ENCODE results near the gene OR51I1. TPM values are rescaled to one million over a fixed set of nuclear protein-coding genes. Genes with fewer than 3 reads are reported as not detected.

OR51I1 gene
- total RNA-seq, 1 donor from 2014 or later = not detected

Other genes starting within 250 kb of the OR51I1 start
- not detected for gene OR51V1, start 240.8 kb downstream of the OR51I1 start, total RNA-seq
- gene HBB, start 214.4 kb downstream of the OR51I1 start, total RNA-seq = 552 TPM
- not detected for gene HBD, start 207.0 kb downstream of the OR51I1 start, total RNA-seq
- gene HBG1, start 191.7 kb downstream of the OR51I1 start, total RNA-seq = 2.0 TPM
- 2,646 TPM for gene HBG2, start 186.7 kb downstream of the OR51I1 start, total RNA-seq
- 15.1 TPM for gene HBE1, start 171.6 kb downstream of the OR51I1 start, total RNA-seq
- 0.41 TPM for gene OR51B4, start 139.6 kb downstream of the OR51I1 start, total RNA-seq
- gene OR51B2, start 117.2 kb downstream of the OR51I1 start, total RNA-seq = 0.41 TPM
- 0.82 TPM for gene OR51B5, start 98.0 kb downstream of the OR51I1 start, total RNA-seq
- not detected for gene OR51B6, start 90.0 kb downstream of the OR51I1 start, total RNA-seq
- not detected for gene OR51M1, start 57.7 kb downstream of the OR51I1 start, total RNA-seq
- gene OR51Q1, start 19.4 kb downstream of the OR51I1 start, total RNA-seq = not detected
- not detected for gene OR51I2, start 7.8 kb upstream of the OR51I1 start, total RNA-seq
- gene OR52D1, start 47.2 kb upstream of the OR51I1 start, total RNA-seq = not detected
- under 0.01 TPM for gene UBQLN3, start 68.4 kb upstream of the OR51I1 start, total RNA-seq
- gene UBQLNL, start 75.2 kb upstream of the OR51I1 start, total RNA-seq = under 0.01 TPM
- gene OR52H1, start 107.0 kb upstream of the OR51I1 start, total RNA-seq = 0.41 TPM
- gene OR52B6, start 139.4 kb upstream of the OR51I1 start, total RNA-seq = not detected
- 0.41 TPM for gene TRIM6, start 155.1 kb upstream of the OR51I1 start, total RNA-seq
- gene TRIM34, start 183.5 kb upstream of the OR51I1 start, total RNA-seq = 1.6 TPM
- 4.5 TPM for gene TRIM5, start 243.6 kb upstream of the OR51I1 start, total RNA-seq
- 9.4 TPM for gene TRIM22, start 248.3 kb upstream of the OR51I1 start, total RNA-seq

Measured in frontal cortex (tissue), 1 donor.